Activated naive CD8-positive, alpha-beta T cell treated with anti-CD3 and anti-CD28 coated beads, Interleukin-2, amount 50 U/mL, for 24 hours (primary cell): ENCODE data around the gene MPP3.

ENCODE experiments used
- ATAC-seq: fragments of 150-1000 bp; cut with Tn5 transposase; one replicate; pipeline ENCODE4 v1.10.0; 2021
- DNase-seq: peaks from one replicate; pipeline ENCODE4 v3.0.0; 2021
- H3K27ac Mint-ChIP-seq: one replicate; pipeline ENCODE4 v1.8.0; 2021; ENCODE audit warnings: mild to moderate bottlenecking, mixed read lengths
- H3K27me3 Mint-ChIP-seq: one replicate; pipeline ENCODE4 v1.8.0; 2021; ENCODE audit warnings: mixed read lengths
- H3K36me3 Mint-ChIP-seq: one replicate; pipeline ENCODE4 v1.8.0; 2021; ENCODE audit warnings: low read depth, mixed read lengths
- H3K4me1 Mint-ChIP-seq: one replicate; pipeline ENCODE4 v1.8.0; 2021; ENCODE audit warnings: mixed read lengths
- H3K4me3 Mint-ChIP-seq: one replicate; pipeline ENCODE4 v1.8.0; 2021; ENCODE audit warnings: mild to moderate bottlenecking, moderate library complexity, mixed read lengths
- H3K9me3 Mint-ChIP-seq: one replicate; pipeline ENCODE4 v1.8.0; 2021; ENCODE audit warnings: mixed read lengths

Gene MPP3

GRCh38 chr17:43753493-43754129 is 79.3 kb downstream of the MPP3 start:
- DNase-seq (no peak), ATAC-seq (no peak)

More at GRCh38 chr17:43753493-43754129, 79.3 kb downstream of the MPP3 start:
- no peak overlapping the region for H3K4me3 Mint-ChIP-seq
- H3K27ac Mint-ChIP-seq: no peak overlapping the region
- H3K36me3 Mint-ChIP-seq: no peaks in the 10 kb centered on the region
- peaks cover 8% of the 10 kb centered on the region for H3K4me1 Mint-ChIP-seq
- H3K9me3 Mint-ChIP-seq: no peaks in the 10 kb centered on the region
- peaks cover 52% of the 10 kb centered on the region for H3K27me3 Mint-ChIP-seq
